Esophagus squamous epithelium (tissue), 5 donors: ENCODE measurements around the gene IFNL1. TPM values are rescaled to one million over a fixed set of nuclear protein-coding genes. Genes with fewer than 3 reads are reported as not detected.

Experiments
- DNase-seq: peaks from one replicate; lab custom pipeline; 2025; lab: John Stamatoyannopoulos, UW
- H3K27ac ChIP-seq, 4 donors: fragments of 200-600 bp; sonication (generic); one replicate each; pipeline ENCODE4 v1.5.1; 2016 to 2019; ENCODE audit warnings: mild to moderate bottlenecking in 1 of 4
- H3K27me3 ChIP-seq, 4 donors: fragments of 200-600 bp; sonication (generic); 1 replicate in 3 of 4; 2 replicates in 1 of 4; pipeline versions ENCODE4 v1.5.1 to v1.6.0; 2017 to 2021; ENCODE audit warnings: antibody characterized with exemption in 1 of 4
- H3K36me3 ChIP-seq, 3 donors: fragments of 200-600 bp; sonication (generic); one replicate each; pipeline ENCODE4 v1.5.1; 2016 to 2019
- H3K4me1 ChIP-seq, 3 donors: fragments of 200-600 bp; sonication (generic); one replicate each; pipeline ENCODE4 v1.5.1; 2017 to 2019
- H3K4me3 ChIP-seq, 4 donors: fragments of 200-600 bp; sonication (generic); 1 replicate in 3 of 4; 2 replicates in 1 of 4; pipeline ENCODE4 v1.5.1; 2016 to 2019; ENCODE audit warnings: mild to moderate bottlenecking in 2 of 4, moderate library complexity in 1 of 4
- H3K9me3 ChIP-seq, 3 donors: fragments of 200-600 bp; sonication (generic); one replicate each; pipeline ENCODE4 v1.5.1; 2016 to 2019
- CTCF ChIP-seq, 6 experiments: fragments of 450-650 bp in 4 of 6; fragments of 200-600 bp in 2 of 6; sonication (generic) in 2 of 6; IDR thresholded peaks; one replicate each; pipeline ENCODE4 v1.5.1; 2016 to 2019; ENCODE audit warnings: antibody characterized with exemption in 6 of 6, mild to moderate bottlenecking in 4 of 6, moderate library complexity in 4 of 6
- POLR2A ChIP-seq, 4 donors: fragments of 450-650 bp; IDR thresholded peaks; one replicate each; pipeline ENCODE4 v1.6.1; 2017; ENCODE audit warnings: antibody characterized with exemption in 4 of 4, mild to moderate bottlenecking in 4 of 4, moderate library complexity in 3 of 4
- WGBS, 2 donors: methylation state at CpG; one replicate each; pipeline ENCODE4 v1.1.5; 2018; 5-methylcytosine and 5-hydroxymethylcytosine counted together
- intact Hi-C: fragments of 100-400 bp; cut with DNase I; formaldehyde crosslinking; loops from one replicate; pipeline ENCODE4 v1.15.0; 2022
- total RNA-seq, 4 donors: library from RNA; depleted of rRNA; stranded (reverse); fragments of >200 nt; gene quantifications; one replicate each; pipeline ENCODE4 v1.1.0, GENCODE V29; 2016
- donor health status: DM: yes; HTN: yes; CAD: no.

IFNL1 gene
- total RNA-seq, 4 donors from 2014 or later, result not detected

- Histone ChIP-seq H3K36me3 (peaks cover 0 to 22% (median 0%) of the 10 kb centered on the region in 3 donors), H3K27me3 (peaks cover 0 to 3% (median 0%) of the 10 kb centered on the region in 4 donors), H3K4me3 (no peak overlapping the region), H3K4me1 (peaks cover 4 to 16% (median 8%) of the 10 kb centered on the region in 3 donors), H3K9me3 (no peaks in the 10 kb centered on the region), H3K27ac (no peak overlapping the region)
- TF ChIP-seq CTCF (IDR thresholded peaks at IDR 0.05), result no peak
- TF ChIP-seq POLR2A (IDR thresholded peaks at IDR 0.05), result no peak
- 87 to 90% methylated on average over 4 of the region's 4 CpGs for WGBS, 2 donors
- intact Hi-C loops, result no loop called here
- no peak for DNase-seq
Observed at GRCh38 chr19:39317476-39317875, 21.3 kb downstream of the IFNL1 start.

GRCh38 chr19:39318071-39318470 is 21.9 kb downstream of the IFNL1 start:
- no peaks in the 10 kb centered on the region for H3K9me3 ChIP-seq
- DNase-seq, result no peak
- H3K4me3 ChIP-seq, result no peak overlapping the region
- intact Hi-C loops, result no loop called here
- peaks cover 0 to 22% (median 0%) of the 10 kb centered on the region in 3 donors for H3K36me3 ChIP-seq
- WGBS, 2 donors, result 88 to 90% methylated on average over 3 of the region's 5 CpGs
- peaks cover 0 to 3% (median 0%) of the 10 kb centered on the region in 4 donors for H3K27me3 ChIP-seq
- no peak overlapping the region for H3K27ac ChIP-seq
- no peak for TF ChIP-seq POLR2A (IDR thresholded peaks at IDR 0.05)
- TF ChIP-seq CTCF (IDR thresholded peaks at IDR 0.05), result no peak
- H3K4me1 ChIP-seq, result peaks cover 4 to 16% (median 8%) of the 10 kb centered on the region in 3 donors

- H3K9me3 ChIP-seq, result no peaks in the 10 kb centered on the region
- 86 to 100% methylated on average over 1 to 4 of the region's 4 CpGs for WGBS, 2 donors
- H3K27me3 ChIP-seq, result peaks cover 0 to 3% (median 0%) of the 10 kb centered on the region in 4 donors
- H3K4me3 ChIP-seq, result no peak overlapping the region
- DNase-seq, result no peak
- TF ChIP-seq CTCF (IDR thresholded peaks at IDR 0.05) (no peak), POLR2A (IDR thresholded peaks at IDR 0.05) (no peak)
- H3K36me3 ChIP-seq, result peaks cover 0 to 17% (median 0%) of the 10 kb centered on the region in 3 donors
- intact Hi-C loops, result no loop called here
- H3K27ac ChIP-seq, result no peak overlapping the region
- peaks cover 4 to 16% (median 8%) of the 10 kb centered on the region in 3 donors for H3K4me1 ChIP-seq
Observed at GRCh38 chr19:39318690-39319089, 22.5 kb downstream of the IFNL1 start.

- Histone ChIP-seq H3K4me1 (peaks cover 4 to 16% (median 8%) of the 10 kb centered on the region in 3 donors), H3K9me3 (no peaks in the 10 kb centered on the region), H3K27ac (no peak overlapping the region), H3K27me3 (peaks cover 0 to 3% (median 0%) of the 10 kb centered on the region in 4 donors), H3K36me3 (peaks cover 0 to 11% (median 0%) of the 10 kb centered on the region in 3 donors), H3K4me3 (peak overlapping the region in 2 of 4 donors; percentile 58 to 67)
- intact Hi-C loops, result no loop called here
- WGBS, 2 donors, result 73 to 83% methylated on average over 5 of the region's 5 CpGs
- no peak for DNase-seq
- no peak for TF ChIP-seq CTCF (IDR thresholded peaks at IDR 0.05)
- TF ChIP-seq POLR2A (IDR thresholded peaks at IDR 0.05), result no peak
Observed at GRCh38 chr19:39319098-39319891, 23.1 kb downstream of the IFNL1 start.

- Histone ChIP-seq H3K36me3 (peaks cover 0 to 5% (median 0%) of the 10 kb centered on the region in 3 donors), H3K27me3 (peaks cover 0 to 3% (median 0%) of the 10 kb centered on the region in 4 donors), H3K4me1 (peaks cover 4 to 16% (median 8%) of the 10 kb centered on the region in 3 donors), H3K27ac (no peak overlapping the region), H3K4me3 (peak overlapping the region; percentile 37 to 67 (median 52)), H3K9me3 (no peaks in the 10 kb centered on the region)
- WGBS, 2 donors, result 10 to 45% methylated on average over 2 to 5 of the region's 16 CpGs
- no peak for DNase-seq
- intact Hi-C loops, result loop anchor here (10.0 kb wide), 1 partner anchor 355 kb away; no protein-coding TSS in a partner anchor
- TF ChIP-seq CTCF (IDR thresholded peaks at IDR 0.05) (no peak), POLR2A (IDR thresholded peaks at IDR 0.05) (no peak)
Observed at GRCh38 chr19:39319892-39320248, 23.7 kb downstream of the IFNL1 start.
